ENCODE results near the gene NID2.

NID2 gene

DNA sequence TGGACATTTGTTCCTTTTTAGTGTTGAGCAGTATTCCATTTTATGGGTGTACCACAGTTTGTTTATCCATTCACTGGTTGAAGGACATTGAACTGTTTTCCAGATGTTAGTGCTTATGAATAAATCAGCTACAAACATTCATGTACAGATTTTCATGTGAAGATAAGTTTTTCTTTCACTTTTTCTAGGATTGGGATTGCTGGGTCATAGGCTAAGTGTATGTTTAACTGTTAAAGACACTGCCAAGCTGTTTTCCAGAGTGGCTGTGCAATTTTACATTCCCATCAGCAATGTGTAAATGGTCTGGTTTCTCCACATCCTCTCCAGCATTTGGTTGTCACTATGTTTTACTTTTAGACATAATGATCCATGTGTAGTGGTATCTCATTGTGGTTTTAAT, 14.0 kb upstream of the NID2 start:
- TF ChIP-seq, protein P1, sequence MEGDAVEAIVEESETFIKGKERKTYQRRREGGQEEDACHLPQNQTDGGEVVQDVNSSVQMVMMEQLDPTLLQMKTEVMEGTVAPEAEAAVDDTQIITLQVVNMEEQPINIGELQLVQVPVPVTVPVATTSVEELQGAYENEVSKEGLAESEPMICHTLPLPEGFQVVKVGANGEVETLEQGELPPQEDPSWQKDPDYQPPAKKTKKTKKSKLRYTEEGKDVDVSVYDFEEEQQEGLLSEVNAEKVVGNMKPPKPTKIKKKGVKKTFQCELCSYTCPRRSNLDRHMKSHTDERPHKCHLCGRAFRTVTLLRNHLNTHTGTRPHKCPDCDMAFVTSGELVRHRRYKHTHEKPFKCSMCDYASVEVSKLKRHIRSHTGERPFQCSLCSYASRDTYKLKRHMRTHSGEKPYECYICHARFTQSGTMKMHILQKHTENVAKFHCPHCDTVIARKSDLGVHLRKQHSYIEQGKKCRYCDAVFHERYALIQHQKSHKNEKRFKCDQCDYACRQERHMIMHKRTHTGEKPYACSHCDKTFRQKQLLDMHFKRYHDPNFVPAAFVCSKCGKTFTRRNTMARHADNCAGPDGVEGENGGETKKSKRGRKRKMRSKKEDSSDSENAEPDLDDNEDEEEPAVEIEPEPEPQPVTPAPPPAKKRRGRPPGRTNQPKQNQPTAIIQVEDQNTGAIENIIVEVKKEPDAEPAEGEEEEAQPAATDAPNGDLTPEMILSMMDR (IDR thresholded peaks at IDR 0.05; ENCODE audit: low read depth, low read length) = no peak
- H3K36me3 ChIP-seq = no peaks in the 10 kb centered on the region
- DNase-seq = no peak
- H3K9me3 ChIP-seq (ENCODE audit: severe bottlenecking) = peaks cover 3% of the 10 kb centered on the region
- H3K27ac ChIP-seq = no peak overlapping the region
- no peak overlapping the region for H3K4me3 ChIP-seq (ENCODE audit: low read depth, low read length)
- no peaks in the 10 kb centered on the region for H3K27me3 ChIP-seq (ENCODE audit: insufficient read depth, low read depth, severe bottlenecking)

DNA sequence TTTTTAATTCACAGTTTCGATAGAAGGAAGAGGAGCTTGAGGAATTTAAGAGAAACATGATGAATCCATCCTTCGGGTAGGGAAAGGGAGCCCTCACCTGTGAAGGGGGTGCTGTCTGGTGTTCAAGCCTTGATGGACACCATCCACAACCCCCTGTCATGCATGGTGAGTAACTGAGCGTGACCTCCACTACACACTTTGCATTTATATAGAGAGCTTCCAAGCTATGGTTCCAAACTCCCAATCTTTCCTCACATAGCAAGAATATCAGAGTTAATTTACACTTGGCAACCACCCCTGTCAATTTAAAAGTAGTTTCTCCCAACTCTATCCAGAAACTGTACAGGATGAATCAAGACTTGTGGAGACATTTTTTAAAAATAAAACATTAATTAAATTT, 13.1 kb upstream of the NID2 start:
- Histone ChIP-seq H3K36me3 (no peaks in the 10 kb centered on the region), H3K27me3 (ENCODE audit: insufficient read depth, low read depth, severe bottlenecking) (no peaks in the 10 kb centered on the region), H3K4me3 (ENCODE audit: low read depth, low read length) (no peak overlapping the region), H3K27ac (no peak overlapping the region), H3K9me3 (ENCODE audit: severe bottlenecking) (peaks cover 3% of the 10 kb centered on the region)
- TF ChIP-seq, protein P1 (IDR thresholded peaks at IDR 0.05; ENCODE audit: low read depth, low read length) = no peak
- no peak for DNase-seq

DNA sequence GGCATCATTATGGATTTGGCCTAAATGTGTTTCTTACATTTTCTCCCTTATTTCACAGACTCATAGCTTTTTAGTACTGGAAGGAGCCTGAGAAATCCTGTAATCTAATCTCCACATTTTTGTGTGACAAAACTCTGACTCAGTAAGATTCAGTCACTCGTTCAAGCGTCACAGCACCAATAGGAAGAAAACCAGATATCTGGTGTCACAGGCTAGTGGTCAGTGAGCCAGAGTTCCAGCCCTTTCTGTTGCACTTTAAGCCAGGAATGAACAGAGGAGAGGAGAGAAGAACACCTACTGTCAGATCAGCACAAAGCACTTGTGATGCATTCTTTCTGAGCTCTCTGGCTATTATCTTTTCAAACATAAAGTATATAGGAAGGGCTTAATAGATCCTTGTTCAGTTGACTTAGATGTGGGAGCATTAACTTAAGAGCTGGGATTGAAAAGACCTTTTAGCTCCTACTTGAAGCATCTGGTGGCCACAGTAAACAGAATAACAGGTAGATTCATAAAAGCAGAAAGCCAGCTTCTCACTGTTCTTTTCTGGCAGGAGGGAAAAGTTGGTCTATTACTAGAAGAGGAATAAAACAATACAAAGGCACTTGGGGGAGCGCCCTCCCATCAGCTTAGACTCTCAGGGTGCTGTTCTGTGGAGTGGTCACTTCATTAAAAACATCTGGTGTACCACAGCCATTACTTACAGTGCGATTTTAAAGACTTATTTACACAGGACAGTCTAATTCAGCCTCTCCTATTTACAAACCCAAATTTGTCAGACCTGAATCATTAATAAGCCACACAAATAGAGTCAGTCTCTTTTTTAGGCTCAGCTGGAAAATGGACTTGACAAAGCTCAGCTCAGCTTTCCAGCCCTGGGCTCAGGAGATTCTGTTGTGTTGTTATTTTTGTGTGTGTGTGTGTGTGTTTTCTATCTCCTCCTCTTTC, 12.2 kb upstream of the NID2 start:
- no peak for DNase-seq
- H3K27ac ChIP-seq = no peak overlapping the region
- TF ChIP-seq, protein P1 (IDR thresholded peaks at IDR 0.05; ENCODE audit: low read depth, low read length) = no peak
- H3K36me3 ChIP-seq = no peaks in the 10 kb centered on the region
- no peaks in the 10 kb centered on the region for H3K27me3 ChIP-seq (ENCODE audit: insufficient read depth, low read depth, severe bottlenecking)
- peaks cover 3% of the 10 kb centered on the region for H3K9me3 ChIP-seq (ENCODE audit: severe bottlenecking)
- H3K4me3 ChIP-seq (ENCODE audit: low read depth, low read length) = no peak overlapping the region

DNA sequence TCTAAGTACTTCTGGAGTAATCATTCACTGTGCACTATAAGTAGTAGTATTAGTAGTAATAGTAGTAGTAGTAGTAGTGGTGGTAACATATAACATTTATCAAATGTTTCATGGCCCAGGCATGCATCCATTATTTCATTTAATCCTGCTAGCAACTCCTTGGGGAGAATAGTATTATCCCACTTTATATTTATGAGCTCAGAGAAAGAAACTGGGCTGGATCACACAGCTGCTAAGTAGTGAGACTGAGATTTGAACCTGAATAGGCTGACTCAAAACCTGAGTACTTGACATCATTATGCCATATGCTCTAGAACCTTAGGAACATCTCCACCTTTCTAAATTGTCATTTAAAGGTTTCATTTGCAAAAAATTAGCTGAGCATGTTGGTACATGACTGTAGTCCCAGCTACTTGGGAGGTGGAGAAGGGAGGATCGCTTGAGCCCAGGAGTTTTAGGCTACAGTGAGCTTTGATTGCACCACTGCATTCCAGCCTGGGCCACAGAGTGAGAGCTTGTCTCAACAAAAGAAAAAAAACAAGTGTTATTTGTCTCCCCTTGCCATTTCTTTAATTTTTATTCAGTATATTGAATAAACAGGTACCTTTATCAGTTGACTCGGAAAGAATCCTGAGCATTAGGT, 11.4 kb upstream of the NID2 start:
- H3K9me3 ChIP-seq (ENCODE audit: severe bottlenecking) = peaks cover 3% of the 10 kb centered on the region
- no peaks in the 10 kb centered on the region for H3K36me3 ChIP-seq
- H3K4me3 ChIP-seq (ENCODE audit: low read depth, low read length) = no peak overlapping the region
- TF ChIP-seq, protein P1 (IDR thresholded peaks at IDR 0.05; ENCODE audit: low read depth, low read length) = no peak
- H3K27ac ChIP-seq = no peak overlapping the region
- H3K27me3 ChIP-seq (ENCODE audit: insufficient read depth, low read depth, severe bottlenecking) = no peaks in the 10 kb centered on the region
- DNase-seq = no peak

DNA sequence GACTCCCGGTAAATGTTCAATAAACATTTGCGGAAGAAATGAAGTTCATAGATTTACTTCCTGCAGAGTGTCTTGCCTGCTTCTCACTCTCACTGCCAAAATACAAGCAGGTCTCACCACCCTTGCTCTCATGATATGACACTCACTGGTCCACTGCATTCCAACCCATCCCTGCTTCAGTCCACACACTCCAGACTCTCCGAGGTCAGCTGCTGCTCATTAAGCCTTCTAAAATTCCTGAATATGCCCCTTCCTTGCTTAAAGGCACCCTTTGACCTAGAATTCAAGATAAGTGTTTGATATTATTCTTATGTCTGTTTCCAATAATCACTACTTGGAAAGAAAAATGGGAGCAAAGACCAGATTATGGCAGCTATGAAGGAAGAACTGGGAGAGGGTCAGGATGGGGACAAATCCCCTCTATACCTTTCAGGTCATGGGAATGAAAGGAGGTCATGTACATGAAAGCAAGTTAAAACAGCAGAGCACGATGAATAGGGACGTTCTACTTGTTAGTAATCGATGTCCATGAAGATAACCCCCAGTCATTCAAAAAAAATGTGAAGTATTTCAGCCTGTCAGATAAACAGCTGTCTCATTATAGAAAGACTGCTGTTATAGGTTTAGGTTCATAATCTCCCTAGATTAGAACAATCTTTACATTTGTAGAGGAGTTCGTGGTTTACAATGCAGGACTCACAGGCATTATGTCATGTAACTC, 10.5 kb upstream of the NID2 start:
- no peaks in the 10 kb centered on the region for H3K27me3 ChIP-seq (ENCODE audit: insufficient read depth, low read depth, severe bottlenecking)
- H3K27ac ChIP-seq = no peak overlapping the region
- TF ChIP-seq, protein P1 (IDR thresholded peaks at IDR 0.05; ENCODE audit: low read depth, low read length) = no peak
- H3K36me3 ChIP-seq = no peaks in the 10 kb centered on the region
- H3K9me3 ChIP-seq (ENCODE audit: severe bottlenecking) = no peaks in the 10 kb centered on the region
- H3K4me3 ChIP-seq (ENCODE audit: low read depth, low read length) = no peak overlapping the region
- no peak for DNase-seq

All from WERI-Rb-1 (cell line).